ENCODE measurements around the gene WRAP73. TPM values are rescaled to one million over a fixed set of nuclear protein-coding genes. Genes with fewer than 3 reads are reported as not detected.
"Not testable (repeated sequence)": the region's sequence is repeated elsewhere in the genome, so short reads cannot be mapped to it uniquely, and the experiment has no call there.

WRAP73 gene
- total RNA-seq, 1 donor from 2014 or later: 15.1 TPM

DNA sequence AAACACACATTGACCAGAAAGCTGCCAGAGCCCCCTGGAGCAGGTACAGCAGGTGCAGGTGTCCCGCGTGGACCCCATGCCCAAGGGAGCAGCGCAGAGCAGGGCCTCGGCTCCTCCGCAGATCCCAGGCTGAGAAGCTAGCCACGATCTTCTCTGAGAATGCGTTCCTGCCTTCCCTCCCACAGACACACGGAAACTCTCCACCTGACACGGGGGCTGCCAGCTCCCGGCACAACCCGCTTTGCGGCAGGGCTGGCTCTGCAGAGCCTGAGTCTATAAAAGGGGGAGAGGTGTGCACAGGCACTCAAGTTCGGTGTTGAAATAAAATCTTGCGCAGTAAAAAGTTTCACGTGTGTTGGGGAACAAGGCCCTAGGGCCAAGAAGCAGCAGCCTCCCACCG, 48.2 kb downstream of the WRAP73 start:
- no peak for FAIRE-seq
- no peak for DNase-seq (ENCODE audit: low spot score in 2 of 2)

DNA sequence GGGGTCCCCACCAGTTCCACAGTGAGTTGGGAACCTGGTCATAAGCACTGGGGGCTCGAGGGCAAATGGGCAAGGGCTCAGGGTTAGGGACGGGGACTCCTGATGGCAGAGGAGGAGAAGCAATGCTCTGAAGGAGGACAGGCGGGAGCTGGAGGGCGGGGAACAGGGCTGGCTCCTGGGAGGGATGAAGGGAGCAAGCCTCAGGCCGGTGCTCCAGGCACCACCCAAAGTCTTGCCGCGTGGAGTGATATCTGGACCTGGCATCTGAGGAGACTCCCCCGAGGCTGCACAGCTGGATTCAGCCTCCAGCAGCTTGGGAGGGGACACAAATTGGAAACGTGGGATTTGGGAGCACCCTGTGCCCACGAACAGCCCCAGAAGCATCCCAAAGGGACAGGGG, 49.5 kb downstream of the WRAP73 start:
- no peak for FAIRE-seq
- DNase-seq (ENCODE audit: low spot score in 2 of 2): no peak

DNA sequence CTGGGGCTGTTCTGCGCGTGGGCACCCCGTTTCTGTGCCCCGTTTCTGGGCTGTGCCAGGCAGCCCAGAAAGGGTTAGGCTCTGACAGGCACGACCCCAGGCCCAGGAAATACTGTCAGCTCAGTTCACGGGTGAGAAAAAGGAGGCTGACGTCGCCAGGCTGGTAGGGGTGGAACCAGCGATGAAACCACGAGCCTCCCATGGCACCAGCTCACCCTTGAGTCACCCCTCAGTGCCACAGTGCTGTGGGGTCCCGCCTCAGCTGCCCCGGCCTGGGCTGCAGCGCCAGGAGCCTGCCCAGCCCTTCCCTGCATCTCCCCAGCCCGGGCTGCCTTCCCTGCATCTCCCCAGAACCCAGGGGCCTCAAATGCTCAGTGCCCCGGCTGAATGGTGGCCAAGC, 50.1 kb downstream of the WRAP73 start:
- FAIRE-seq (no peak), DNase-seq (ENCODE audit: low spot score in 2 of 2) (no peak)

DNA sequence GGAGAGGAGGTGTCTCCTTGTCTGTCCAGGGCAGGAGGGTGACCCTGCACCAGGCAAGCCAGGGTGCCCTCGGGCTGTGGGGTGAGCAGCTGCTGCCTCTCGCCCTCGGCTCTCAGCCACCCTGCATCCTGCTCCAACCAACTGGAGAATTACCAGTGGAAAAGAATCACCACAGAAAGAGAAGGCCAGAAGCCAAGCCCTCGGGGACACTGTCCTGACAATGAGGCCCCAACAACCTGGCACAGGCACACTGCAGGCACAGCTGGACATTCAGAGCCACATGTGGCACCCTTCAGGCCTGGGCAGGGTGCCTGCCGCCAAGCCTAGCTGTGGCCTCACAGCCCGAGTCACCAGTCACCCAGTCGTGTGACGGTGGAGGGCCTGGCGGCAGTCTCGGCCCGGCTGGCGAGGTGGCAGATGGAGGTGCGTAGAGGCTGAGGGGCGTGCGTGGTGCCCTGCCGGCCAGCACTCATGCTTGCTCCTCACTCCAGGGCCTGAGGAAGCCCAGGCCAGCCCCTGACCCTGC, 50.6 kb downstream of the WRAP73 start:
- FAIRE-seq: no peak
- no peak for DNase-seq (ENCODE audit: low spot score in 2 of 2)

DNA sequence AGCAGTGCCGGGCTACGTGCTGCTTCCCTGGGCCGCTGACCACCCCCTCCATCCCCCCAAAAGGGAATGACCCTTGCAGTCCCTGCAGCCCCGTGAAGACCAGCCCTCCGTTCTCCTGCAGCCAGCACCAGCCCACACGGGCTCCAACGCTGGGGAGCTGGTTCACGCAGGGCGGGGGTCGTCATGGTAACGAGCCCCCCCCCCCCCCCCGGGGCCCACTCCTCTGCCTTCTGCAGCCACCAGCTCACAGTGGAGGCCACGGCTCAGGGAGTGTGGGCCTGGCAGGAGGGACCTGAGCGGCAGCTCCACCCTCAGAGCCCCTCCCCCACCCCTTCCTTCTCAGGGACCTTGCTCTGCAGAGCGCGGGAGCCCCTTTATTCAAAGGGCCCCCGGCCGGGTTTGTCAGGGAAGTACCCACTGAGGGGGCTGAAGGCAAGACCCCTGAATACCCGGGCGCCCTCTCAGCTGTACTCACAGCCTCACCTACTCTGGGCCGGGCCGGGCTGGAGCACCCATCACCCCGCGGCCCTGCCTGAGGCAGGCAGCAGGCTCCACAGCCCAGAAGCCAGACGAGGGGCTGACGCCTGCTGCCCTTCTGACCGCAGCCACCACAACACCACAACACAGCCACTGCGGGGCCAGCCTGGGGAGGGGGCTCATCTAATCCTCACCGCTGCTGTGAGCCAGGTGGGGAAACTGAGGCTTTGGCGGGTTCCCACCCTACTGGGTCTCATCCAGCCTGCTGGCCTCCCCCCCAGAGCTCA, 51.2 kb downstream of the WRAP73 start:
- FAIRE-seq: no peak
- DNase-seq (ENCODE audit: low spot score in 2 of 2): no peak

DNA sequence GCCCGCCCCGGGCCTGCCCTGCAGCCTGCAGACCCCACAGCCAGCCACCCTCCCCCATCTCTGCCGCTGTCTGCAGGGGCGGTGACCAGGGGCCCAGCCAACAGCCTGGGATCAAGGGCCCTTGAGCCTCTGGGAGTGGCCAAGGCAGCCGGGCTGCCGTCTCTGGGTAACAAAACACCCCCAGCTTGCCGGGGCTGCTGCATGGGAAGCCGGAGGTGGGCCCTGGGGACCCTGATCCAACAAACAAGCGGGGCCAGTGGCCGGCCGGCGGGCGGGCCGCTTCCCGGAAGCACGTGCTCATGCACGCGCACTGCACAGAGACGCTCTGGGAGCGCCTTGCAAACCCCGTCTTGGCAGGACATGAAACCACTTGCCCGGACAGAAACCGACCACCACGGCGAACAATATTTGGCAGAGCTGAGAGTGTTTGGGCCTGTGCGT, 51.8 kb downstream of the WRAP73 start:
- FAIRE-seq (no peak), DNase-seq (ENCODE audit: low spot score in 2 of 2) (peak; percentile 67 to 70)

DNA sequence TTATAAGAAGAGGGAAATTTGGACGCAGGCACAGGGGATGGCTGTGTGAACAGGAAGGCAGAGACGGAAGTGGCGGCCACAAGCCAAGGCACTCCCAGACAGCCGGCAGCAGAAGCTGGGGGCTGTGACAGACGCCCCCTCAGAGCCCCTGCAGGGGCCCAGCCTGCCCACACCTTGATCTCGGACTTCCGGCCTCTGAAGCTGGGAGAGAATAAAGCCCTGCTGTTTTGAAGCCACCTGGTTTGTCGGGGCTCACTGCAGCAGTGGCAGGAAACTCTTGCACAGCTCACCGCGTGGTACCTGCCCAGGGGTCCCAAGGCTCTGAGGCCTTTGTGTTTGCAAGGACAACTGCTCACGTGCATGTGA, 52.3 kb downstream of the WRAP73 start:
- DNase-seq (ENCODE audit: low spot score in 2 of 2): no peak
- FAIRE-seq: no peak

GRCh38 chr1:3596663-3597598, 53.0 kb downstream of the WRAP73 start:
- DNase-seq (ENCODE audit: low spot score in 2 of 2): no peak
- no peak for FAIRE-seq

- no peak for DNase-seq (ENCODE audit: low spot score in 2 of 2)
These were observed 54.0 kb downstream of the WRAP73 start for GRCh38 chr1:3595949-3596348.

GRCh38 chr1:3594706-3595377, 55.1 kb downstream of the WRAP73 start:
- DNase-seq (ENCODE audit: low spot score in 2 of 2) (no peak), FAIRE-seq (no peak)

More at GRCh38 chr1:3595949-3596348, 54.0 kb downstream of the WRAP73 start:
- FAIRE-seq: no peak

DNA sequence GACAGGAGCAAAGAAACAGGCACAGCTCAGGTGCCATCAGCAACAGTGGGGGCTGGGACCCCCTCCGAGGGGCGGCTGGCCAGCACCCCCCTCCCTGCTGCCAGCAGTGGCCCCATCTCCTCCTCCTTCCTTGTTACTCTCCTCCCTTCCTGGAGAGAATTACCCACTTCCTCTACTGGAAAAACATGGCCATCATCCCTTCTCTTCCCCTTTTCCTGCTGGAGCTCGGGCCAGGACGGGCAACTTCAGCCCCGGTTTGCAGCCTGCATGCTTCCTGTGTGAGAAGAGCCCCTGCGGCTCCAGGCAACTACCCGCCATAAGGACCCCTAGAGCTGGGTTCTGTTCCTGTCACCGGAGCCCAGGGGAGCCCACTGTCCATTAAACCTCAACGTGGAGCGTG, 56.2 kb downstream of the WRAP73 start:
- DNase-seq (ENCODE audit: low spot score in 2 of 2): no peak
- no peak for FAIRE-seq

GRCh38 chr1:3593334-3593733, 56.6 kb downstream of the WRAP73 start:
- FAIRE-seq (no peak), DNase-seq (ENCODE audit: low spot score in 2 of 2) (no peak)

GRCh38 chr1:3590951-3591865, 58.7 kb downstream of the WRAP73 start:
- DNase-seq (ENCODE audit: low spot score in 2 of 2) (no peak), FAIRE-seq (no peak)

GRCh38 chr1:3590139-3590763, 59.7 kb downstream of the WRAP73 start:
- no peak for FAIRE-seq
- DNase-seq (ENCODE audit: low spot score in 2 of 2): no peak

DNA sequence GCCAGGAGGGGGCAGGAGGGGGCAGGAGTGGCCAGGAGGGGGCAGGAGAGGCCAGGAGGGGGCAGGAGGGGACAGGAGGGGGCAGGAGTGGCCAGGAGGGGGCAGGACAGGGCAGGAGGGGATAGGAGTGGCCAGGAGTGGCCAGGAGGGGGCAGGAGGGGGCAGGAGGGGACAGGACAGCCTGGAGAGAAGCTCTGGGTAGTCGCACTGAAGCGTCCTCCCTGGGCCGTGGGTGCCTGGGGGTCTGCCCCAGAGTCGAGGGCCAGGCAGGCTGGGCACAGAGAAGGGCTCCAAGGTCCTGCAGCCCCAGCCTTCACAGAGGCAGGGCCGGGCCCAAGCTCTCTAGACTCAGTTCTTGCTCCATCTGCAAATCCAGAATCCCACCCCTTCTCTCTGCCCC, 61.5 kb downstream of the WRAP73 start:
- DNase-seq (ENCODE audit: low spot score in 2 of 2) (no peak), FAIRE-seq (no peak)

DNA sequence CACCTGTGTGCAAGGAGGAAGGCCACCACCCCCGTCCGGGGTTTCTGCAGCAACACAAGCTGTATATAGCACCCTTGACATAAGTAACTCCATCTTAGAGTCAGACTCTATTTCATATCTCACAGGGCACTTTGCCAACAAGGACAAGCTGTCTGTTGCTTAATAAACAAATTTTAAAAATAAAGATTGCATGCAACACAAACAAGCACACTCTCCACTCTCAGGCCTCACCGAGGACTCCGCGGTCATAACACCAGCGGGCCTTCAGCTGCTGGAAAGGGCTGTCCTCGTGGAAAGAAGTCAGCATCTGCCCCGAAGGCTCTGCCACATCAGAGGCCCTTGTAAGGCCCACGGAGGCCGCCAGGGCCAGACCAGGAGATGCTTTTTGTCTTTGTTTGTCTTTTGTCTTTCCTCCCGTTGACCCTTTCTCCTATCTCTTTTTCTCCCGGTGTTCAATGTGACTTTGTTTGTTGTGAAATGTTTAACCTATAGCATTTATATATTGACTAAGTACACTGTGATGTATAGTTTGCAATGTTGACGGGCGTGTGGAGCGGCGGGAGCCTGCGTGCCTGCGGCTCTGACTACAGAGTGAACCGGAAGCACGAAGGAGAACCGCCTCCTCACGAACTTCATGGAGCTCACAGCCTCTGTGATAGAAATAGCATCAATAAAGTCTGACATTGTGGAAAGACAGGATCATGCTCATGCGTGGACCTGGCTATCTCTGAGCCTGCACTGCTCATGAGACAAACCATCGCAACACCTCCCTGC, 62.7 kb downstream of the WRAP73 start:
- FAIRE-seq: no peak
- DNase-seq (ENCODE audit: low spot score in 2 of 2): no peak

GRCh38 chr1:3585940-3586568, 63.8 kb downstream of the WRAP73 start:
- no peak for FAIRE-seq
- no peak for DNase-seq (ENCODE audit: low spot score in 2 of 2)

- not testable (repeated sequence) for DNase-seq (ENCODE audit: low spot score in 2 of 2); FAIRE-seq
These were observed 64.5 kb downstream of the WRAP73 start for GRCh38 chr1:3585353-3585868.

All from frontal cortex (tissue), 4 donors.